C4-2B (cell line): ENCODE measurements around the gene MINPP1.
"Not testable (repeated sequence)": the region's sequence is repeated elsewhere in the genome, so short reads cannot be mapped to it uniquely, and the experiment has no call there.

Experiments used
- H3K27ac ChIP-seq: fragments of 450-650 bp; 2 replicates; pipeline ENCODE4 v1.5.1; 2017
- CTCF ChIP-seq: fragments of 450-650 bp; conservative IDR thresholded peaks from 2 replicates; pipeline ENCODE4 v1.5.1; 2017; ENCODE audit warnings: mild to moderate bottlenecking
- ZFX ChIP-seq: fragments of 450-650 bp; IDR thresholded peaks from 2 replicates; pipeline ENCODE4 v1.6.1; 2017

Gene MINPP1

GRCh38 chr10:87585565-87586514, 81.1 kb downstream of the MINPP1 start:
- no peak overlapping the region for H3K27ac ChIP-seq
- TF ChIP-seq CTCF = no peak
- TF ChIP-seq ZFX = no peak

GRCh38 chr10:87589645-87590051, 85.0 kb downstream of the MINPP1 start:
- no peak overlapping the region for H3K27ac ChIP-seq
- no peak for TF ChIP-seq CTCF
- no peak for TF ChIP-seq ZFX

GRCh38 chr10:87590705-87591588, 86.3 kb downstream of the MINPP1 start:
- no peak for TF ChIP-seq CTCF
- no peak for TF ChIP-seq ZFX
- H3K27ac ChIP-seq = no peak overlapping the region

GRCh38 chr10:87591589-87591886, 86.8 kb downstream of the MINPP1 start:
- TF ChIP-seq CTCF (no peak), ZFX (no peak)
- no peak overlapping the region for H3K27ac ChIP-seq

GRCh38 chr10:87592920-87593319, 88.2 kb downstream of the MINPP1 start:
- H3K27ac ChIP-seq = not testable (repeated sequence)

GRCh38 chr10:87593702-87594101, 89.0 kb downstream of the MINPP1 start:
- no peak overlapping the region for H3K27ac ChIP-seq
- TF ChIP-seq CTCF = no peak
- no peak for TF ChIP-seq ZFX

GRCh38 chr10:87594181-87594580, 89.5 kb downstream of the MINPP1 start:
- H3K27ac ChIP-seq = no peak overlapping the region
- no peak for TF ChIP-seq ZFX
- no peak for TF ChIP-seq CTCF
